Measurements from ENCODE around the gene NCAM2. TPM values are rescaled to one million over a fixed set of nuclear protein-coding genes. Genes with fewer than 3 reads are reported as not detected.
A peak's percentile ranks its signal among the peaks of the same experiment; 100 is the strongest.

NCAM2 gene
- total and polyA plus RNA-seq, 2 experiments from 2014 or later = 1.7 to 6.3 TPM

DNA sequence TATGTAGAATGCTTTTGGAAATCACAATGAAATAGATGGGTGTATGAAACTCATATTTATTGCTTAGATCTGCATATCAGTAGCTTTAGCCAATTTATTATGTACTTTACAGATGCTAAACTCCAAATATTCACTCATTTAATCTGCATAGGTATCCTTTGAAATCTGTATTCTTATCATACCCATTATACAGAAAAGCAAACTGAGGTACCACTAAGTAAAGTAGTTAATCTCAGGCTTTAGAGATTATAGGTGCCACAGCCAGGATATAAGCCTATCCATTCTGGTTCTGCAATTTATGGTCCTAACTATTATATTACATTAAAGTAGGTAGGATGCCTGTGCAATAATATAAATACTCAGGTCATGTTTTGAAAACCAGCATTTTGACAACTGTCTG is 369.4 kb downstream of the NCAM2 start:
- Histone ChIP-seq H3K79me2 (no peaks in the 10 kb centered on the region), H3K27me3 (no peaks in the 10 kb centered on the region), H3K36me3 (replicated peaks; ENCODE audit: insufficient read depth, low read depth) (no peaks in the 10 kb centered on the region), H3K9me3 (ENCODE audit: low read depth) (no peaks in the 10 kb centered on the region), H4K20me1 (ENCODE audit: insufficient read depth, poor library complexity, severe bottlenecking) (no peaks in the 10 kb centered on the region), H2AFZ (no peak overlapping the region), H3K4me3 (no peak overlapping the region), H3K4me1 (ENCODE audit: insufficient read depth) (no peaks in the 10 kb centered on the region), H3K4me2 (no peak overlapping the region), H3K9me2 (replicated peaks; ENCODE audit: insufficient read depth) (no peaks in the 10 kb centered on the region), H3K27ac (no peak overlapping the region)
- TF ChIP-seq CTCF (IDR thresholded peaks at IDR 0.05; ENCODE audit: poor library complexity) = no peak
- TF ChIP-seq EZH2phosphoT487 (IDR thresholded peaks at IDR 0.05; ENCODE audit: low read depth, severe bottlenecking, unreplicated experiment) = no peak
- no peak for TF ChIP-seq EZH2 (IDR thresholded peaks at IDR 0.05; ENCODE audit: borderline replicate concordance)
- no peak for DNase-seq (ENCODE audit: low spot score)

DNA sequence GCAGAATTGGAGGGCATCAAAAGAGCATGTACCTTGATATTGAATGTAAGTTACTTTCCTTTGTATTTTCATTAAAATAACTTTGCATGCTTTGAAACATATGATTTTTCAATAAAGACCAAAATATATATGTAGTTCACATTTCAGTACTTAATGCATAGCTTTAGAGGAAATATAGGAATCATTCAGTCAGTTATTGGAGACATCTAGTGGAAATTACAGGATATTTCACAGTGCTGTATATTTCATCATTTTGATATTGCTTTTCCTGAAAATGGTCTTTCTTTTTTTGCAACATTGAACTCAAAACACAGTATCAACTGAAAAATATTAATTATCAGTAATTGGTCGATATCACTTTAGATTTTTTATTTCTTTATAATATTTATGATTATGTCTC is 375.8 kb downstream of the NCAM2 start:
- TF ChIP-seq EZH2phosphoT487 (IDR thresholded peaks at IDR 0.05; ENCODE audit: low read depth, severe bottlenecking, unreplicated experiment) (no peak), CTCF (IDR thresholded peaks at IDR 0.05; ENCODE audit: poor library complexity) (peak; percentile 44), EZH2 (IDR thresholded peaks at IDR 0.05; ENCODE audit: borderline replicate concordance) (no peak)
- DNase-seq (ENCODE audit: low spot score) = no peak
- H3K9me2 ChIP-seq (replicated peaks; ENCODE audit: insufficient read depth) = no peaks in the 10 kb centered on the region
- no peak overlapping the region for H3K27ac ChIP-seq
- no peak overlapping the region for H3K4me2 ChIP-seq
- H3K4me1 ChIP-seq (ENCODE audit: insufficient read depth) = no peaks in the 10 kb centered on the region
- H3K79me2 ChIP-seq = no peaks in the 10 kb centered on the region
- H3K27me3 ChIP-seq = no peaks in the 10 kb centered on the region
- H2AFZ ChIP-seq = no peak overlapping the region
- no peak overlapping the region for H3K4me3 ChIP-seq
- 54% methylated on average over 1 of the region's 1 CpG for WGBS (ENCODE audit: low lambda C conversion rate, missing lambda C conversion rate)
- H3K9me3 ChIP-seq (ENCODE audit: low read depth) = no peaks in the 10 kb centered on the region
- H3K36me3 ChIP-seq (replicated peaks; ENCODE audit: insufficient read depth, low read depth) = no peaks in the 10 kb centered on the region
- H4K20me1 ChIP-seq (ENCODE audit: insufficient read depth, poor library complexity, severe bottlenecking) = no peaks in the 10 kb centered on the region

DNA sequence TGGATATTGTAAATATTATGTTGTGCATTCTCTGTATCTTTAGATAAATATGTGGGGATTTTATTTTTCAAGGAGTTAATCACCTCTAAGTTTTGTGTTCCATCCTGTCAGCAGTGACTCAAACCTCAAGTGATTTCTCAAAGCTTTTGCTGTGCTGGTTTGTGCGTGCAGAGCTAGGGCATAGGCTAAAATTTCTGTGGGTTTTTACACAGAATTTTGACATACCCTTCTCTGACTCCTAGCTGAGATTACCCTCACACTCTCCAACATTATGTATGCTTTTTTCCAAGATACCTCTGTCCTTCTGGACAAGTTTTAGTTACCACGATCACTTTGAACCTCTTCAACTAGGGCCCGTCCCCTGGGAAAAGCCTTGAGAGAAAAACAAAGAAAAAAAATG is 384.9 kb downstream of the NCAM2 start:
- H4K20me1 ChIP-seq (ENCODE audit: insufficient read depth, poor library complexity, severe bottlenecking) = no peaks in the 10 kb centered on the region
- H3K79me2 ChIP-seq = no peaks in the 10 kb centered on the region
- H3K9me2 ChIP-seq (replicated peaks; ENCODE audit: insufficient read depth) = no peaks in the 10 kb centered on the region
- H3K4me2 ChIP-seq = no peak overlapping the region
- H3K36me3 ChIP-seq (replicated peaks; ENCODE audit: insufficient read depth, low read depth) = no peaks in the 10 kb centered on the region
- 84% methylated on average over 3 of the region's 3 CpGs for WGBS (ENCODE audit: low lambda C conversion rate, missing lambda C conversion rate)
- H3K27ac ChIP-seq = no peak overlapping the region
- H3K4me1 ChIP-seq (ENCODE audit: insufficient read depth) = no peaks in the 10 kb centered on the region
- H3K27me3 ChIP-seq = no peaks in the 10 kb centered on the region
- no peak for DNase-seq (ENCODE audit: low spot score)
- H3K4me3 ChIP-seq = no peak overlapping the region
- TF ChIP-seq EZH2 (IDR thresholded peaks at IDR 0.05; ENCODE audit: borderline replicate concordance) (no peak), CTCF (IDR thresholded peaks at IDR 0.05; ENCODE audit: poor library complexity) (no peak), EZH2phosphoT487 (IDR thresholded peaks at IDR 0.05; ENCODE audit: low read depth, severe bottlenecking, unreplicated experiment) (no peak)
- H2AFZ ChIP-seq = no peak overlapping the region
- no peaks in the 10 kb centered on the region for H3K9me3 ChIP-seq (ENCODE audit: low read depth)

- H3K79me2 ChIP-seq = no peaks in the 10 kb centered on the region
- TF ChIP-seq CTCF (IDR thresholded peaks at IDR 0.05; ENCODE audit: poor library complexity) (no peak), EZH2phosphoT487 (IDR thresholded peaks at IDR 0.05; ENCODE audit: low read depth, severe bottlenecking, unreplicated experiment) (no peak), EZH2 (IDR thresholded peaks at IDR 0.05; ENCODE audit: borderline replicate concordance) (no peak)
Observed at GRCh38 chr21:21384977-21385376, 386.8 kb downstream of the NCAM2 start.

More at GRCh38 chr21:21384977-21385376, 386.8 kb downstream of the NCAM2 start:
- Histone ChIP-seq H3K4me3 (no peak overlapping the region), H3K9me3 (ENCODE audit: low read depth) (no peaks in the 10 kb centered on the region), H3K9me2 (replicated peaks; ENCODE audit: insufficient read depth) (no peaks in the 10 kb centered on the region), H2AFZ (no peak overlapping the region), H4K20me1 (ENCODE audit: insufficient read depth, poor library complexity, severe bottlenecking) (no peaks in the 10 kb centered on the region), H3K27ac (no peak overlapping the region), H3K27me3 (no peaks in the 10 kb centered on the region), H3K4me1 (ENCODE audit: insufficient read depth) (no peaks in the 10 kb centered on the region), H3K4me2 (no peak overlapping the region), H3K36me3 (replicated peaks; ENCODE audit: insufficient read depth, low read depth) (no peaks in the 10 kb centered on the region)
- WGBS (ENCODE audit: low lambda C conversion rate, missing lambda C conversion rate) = 97% methylated on average over 3 of the region's 3 CpGs
- DNase-seq (ENCODE audit: low spot score) = no peak

Data from hepatocyte (in vitro differentiated cells).